ENCODE measurements around the gene SBF1.
A peak's percentile ranks its signal among the peaks of the same experiment; 100 is the strongest.

Gene SBF1

GRCh38 chr22:50474710-50475651, at the start of gene SBF1:
SBF1 (minus strand) TSS chr22:50475035; CDS start chr22:50474840, 195 bp downstream.
- Mint-ChIP-seq H3K4me1 (peaks cover 39% of the 10 kb centered on the region), H3K9me3 (no peaks in the 10 kb centered on the region), H3K4me3 (peak within 1 kb of the TSS; percentile 90 to 97 (median 92)), H3K27ac (peak within 1 kb of the TSS; percentile 7 to 51 (median 40)), H3K27me3 (ENCODE audit: low read depth) (peaks cover 33% of the 10 kb centered on the region), H3K36me3 (ENCODE audit: low read depth) (no peaks in the 10 kb centered on the region)
- no peak for TF ChIP-seq CTCF (IDR thresholded peaks at IDR 0.05; ENCODE audit: unreplicated experiment in 3 of 3)

DNA sequence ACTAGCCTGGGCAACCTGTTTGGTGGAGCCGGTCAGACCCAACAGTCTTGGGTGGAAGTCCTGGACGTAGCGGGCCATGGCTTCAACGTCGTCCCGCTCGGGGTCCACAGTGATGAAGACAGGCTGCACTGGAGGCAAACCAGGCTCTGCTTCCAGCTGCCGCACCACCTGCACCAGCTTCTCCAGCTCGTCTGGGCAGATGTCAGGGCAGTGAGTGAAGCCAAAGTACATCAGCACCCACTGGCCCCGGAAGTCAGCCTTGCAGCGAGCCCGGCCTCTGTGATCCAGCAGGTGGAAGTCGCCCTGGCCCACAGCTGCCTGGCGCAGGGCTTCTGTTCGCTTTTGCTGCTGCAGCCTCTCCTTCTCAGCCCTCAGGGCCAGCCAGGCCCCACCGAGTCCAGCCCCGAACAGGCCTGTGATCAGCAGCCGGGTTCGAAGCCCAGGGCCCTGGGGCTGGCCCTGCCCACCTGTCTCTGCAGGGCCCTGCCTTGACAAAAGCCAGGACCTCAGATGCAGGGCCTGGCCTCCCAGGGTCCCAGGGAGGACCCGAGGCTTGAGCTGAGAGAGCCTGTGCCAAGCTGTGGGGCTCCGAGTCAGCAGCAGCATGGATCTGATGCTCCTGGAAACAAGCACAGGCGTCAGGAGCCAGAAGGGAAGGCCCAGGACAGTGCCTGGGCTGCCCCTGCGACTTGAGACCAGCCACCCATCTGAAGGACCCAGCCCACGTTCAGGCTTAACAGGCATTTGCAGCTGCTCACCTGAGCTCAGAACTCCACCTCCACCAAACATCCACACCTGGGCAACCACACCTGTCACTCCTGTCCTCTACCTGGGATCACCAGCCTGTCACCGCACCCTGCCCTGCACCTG, 49.2 kb upstream of the SBF1 start:
- H3K27me3 Mint-ChIP-seq (ENCODE audit: low read depth) = peaks cover 18% of the 10 kb centered on the region
- H3K4me1 Mint-ChIP-seq = peaks cover 6% of the 10 kb centered on the region
- H3K27ac Mint-ChIP-seq = peak overlapping the region; percentile 61 to 86 (median 85)
- H3K4me3 Mint-ChIP-seq = peak overlapping the region; percentile 89 to 93 (median 91)
- TF ChIP-seq CTCF (IDR thresholded peaks at IDR 0.05; ENCODE audit: unreplicated experiment in 3 of 3) = no peak
- no peaks in the 10 kb centered on the region for H3K9me3 Mint-ChIP-seq
- H3K36me3 Mint-ChIP-seq (ENCODE audit: low read depth) = peaks cover 16% of the 10 kb centered on the region

DNA sequence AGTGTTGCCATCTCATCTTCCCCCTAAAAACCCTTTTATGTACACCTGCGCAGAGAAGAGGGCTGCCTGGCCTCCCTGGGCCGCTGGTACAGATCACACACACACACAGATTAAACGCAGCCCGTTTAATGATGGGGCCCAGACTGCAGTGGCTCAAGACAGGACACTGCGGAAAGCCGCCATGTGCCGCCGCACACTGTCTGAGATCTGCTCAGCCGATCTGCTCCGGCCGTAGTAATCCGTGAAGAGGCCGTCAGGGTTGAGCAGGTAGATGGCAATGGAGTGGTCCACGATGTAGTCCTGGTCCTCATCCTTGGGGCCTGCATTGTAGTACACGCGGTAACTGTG, 48.6 kb upstream of the SBF1 start:
- H3K27me3 Mint-ChIP-seq (ENCODE audit: low read depth) = peaks cover 12% of the 10 kb centered on the region
- peak overlapping the region; percentile 23 to 71 (median 58) for H3K4me3 Mint-ChIP-seq
- H3K9me3 Mint-ChIP-seq = no peaks in the 10 kb centered on the region
- peaks cover 6% of the 10 kb centered on the region for H3K4me1 Mint-ChIP-seq
- H3K36me3 Mint-ChIP-seq (ENCODE audit: low read depth) = peaks cover 16% of the 10 kb centered on the region
- TF ChIP-seq CTCF (IDR thresholded peaks at IDR 0.05; ENCODE audit: unreplicated experiment in 3 of 3) = no peak
- H3K27ac Mint-ChIP-seq = no peak overlapping the region

GRCh38 chr22:50522806-50523438, 48.1 kb upstream of the SBF1 start:
- peaks cover 8% of the 10 kb centered on the region for H3K27me3 Mint-ChIP-seq (ENCODE audit: low read depth)
- H3K4me3 Mint-ChIP-seq = peak overlapping the region; percentile 23 to 71 (median 58)
- H3K4me1 Mint-ChIP-seq = peaks cover 6% of the 10 kb centered on the region
- H3K9me3 Mint-ChIP-seq = no peaks in the 10 kb centered on the region
- peaks cover 16% of the 10 kb centered on the region for H3K36me3 Mint-ChIP-seq (ENCODE audit: low read depth)
- no peak overlapping the region for H3K27ac Mint-ChIP-seq
- no peak for TF ChIP-seq CTCF (IDR thresholded peaks at IDR 0.05; ENCODE audit: unreplicated experiment in 3 of 3)

- H3K4me1 Mint-ChIP-seq = peaks cover 6% of the 10 kb centered on the region
- H3K4me3 Mint-ChIP-seq = peak overlapping the region in 1 of 3 experiments; percentile 35
- H3K9me3 Mint-ChIP-seq = no peaks in the 10 kb centered on the region
- TF ChIP-seq CTCF (IDR thresholded peaks at IDR 0.05; ENCODE audit: unreplicated experiment in 3 of 3) = no peak
- H3K27me3 Mint-ChIP-seq (ENCODE audit: low read depth) = peaks cover 2% of the 10 kb centered on the region
- no peak overlapping the region for H3K27ac Mint-ChIP-seq
- peaks cover 16% of the 10 kb centered on the region for H3K36me3 Mint-ChIP-seq (ENCODE audit: low read depth)
Observed at GRCh38 chr22:50522208-50522805, 47.5 kb upstream of the SBF1 start.

Measured in nephron (organoid).